ENCODE results near the gene INS. TPM values are rescaled to one million over a fixed set of nuclear protein-coding genes. Genes with fewer than 3 reads are reported as not detected.

The INS gene
- total and polyA plus RNA-seq, 10 of the 15 experiments (the other 5 are each of a cell fraction or from before 2014, with no cell fraction given) = not detected

DNA sequence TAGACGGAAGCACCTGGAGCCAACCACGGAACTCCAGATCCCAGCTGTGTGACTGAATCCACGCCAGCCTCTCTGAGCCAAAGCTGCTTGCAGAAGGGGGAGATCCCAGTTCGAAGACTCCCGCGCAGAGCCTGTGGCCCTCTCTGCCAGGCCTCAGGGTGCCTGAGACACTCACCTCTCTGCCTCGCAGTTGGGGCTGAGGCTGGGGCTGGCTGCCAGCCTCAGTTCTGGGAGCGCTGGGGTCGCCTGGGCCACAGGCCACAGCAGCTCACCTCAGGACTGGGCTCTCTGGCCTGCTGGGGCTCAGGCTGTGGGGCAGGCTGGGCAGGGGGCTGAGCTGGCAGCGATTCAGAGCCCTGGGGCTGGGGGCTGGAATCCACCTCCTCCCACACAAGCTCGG lies 13.6 kb downstream of the INS start:
- TF ChIP-seq KAT2A (conservative IDR thresholded peaks at IDR 0.05; ENCODE audit: control insufficient read depth, low read depth, low read length) (no peak), BACH1 (IDR thresholded peaks at IDR 0.05; ENCODE audit: borderline replicate concordance) (no peak), ZSCAN29 (IDR thresholded peaks at IDR 0.05) (no peak), IKZF2 (IDR thresholded peaks at IDR 0.05) (no peak), KLF5 (IDR thresholded peaks at IDR 0.05; ENCODE audit: partially characterized antibody) (no peak), TAF1 (IDR thresholded peaks at IDR 0.05; ENCODE audit: borderline replicate concordance, low read depth, low read length) (no peak)
- TF ChIP-seq, protein P1, sequence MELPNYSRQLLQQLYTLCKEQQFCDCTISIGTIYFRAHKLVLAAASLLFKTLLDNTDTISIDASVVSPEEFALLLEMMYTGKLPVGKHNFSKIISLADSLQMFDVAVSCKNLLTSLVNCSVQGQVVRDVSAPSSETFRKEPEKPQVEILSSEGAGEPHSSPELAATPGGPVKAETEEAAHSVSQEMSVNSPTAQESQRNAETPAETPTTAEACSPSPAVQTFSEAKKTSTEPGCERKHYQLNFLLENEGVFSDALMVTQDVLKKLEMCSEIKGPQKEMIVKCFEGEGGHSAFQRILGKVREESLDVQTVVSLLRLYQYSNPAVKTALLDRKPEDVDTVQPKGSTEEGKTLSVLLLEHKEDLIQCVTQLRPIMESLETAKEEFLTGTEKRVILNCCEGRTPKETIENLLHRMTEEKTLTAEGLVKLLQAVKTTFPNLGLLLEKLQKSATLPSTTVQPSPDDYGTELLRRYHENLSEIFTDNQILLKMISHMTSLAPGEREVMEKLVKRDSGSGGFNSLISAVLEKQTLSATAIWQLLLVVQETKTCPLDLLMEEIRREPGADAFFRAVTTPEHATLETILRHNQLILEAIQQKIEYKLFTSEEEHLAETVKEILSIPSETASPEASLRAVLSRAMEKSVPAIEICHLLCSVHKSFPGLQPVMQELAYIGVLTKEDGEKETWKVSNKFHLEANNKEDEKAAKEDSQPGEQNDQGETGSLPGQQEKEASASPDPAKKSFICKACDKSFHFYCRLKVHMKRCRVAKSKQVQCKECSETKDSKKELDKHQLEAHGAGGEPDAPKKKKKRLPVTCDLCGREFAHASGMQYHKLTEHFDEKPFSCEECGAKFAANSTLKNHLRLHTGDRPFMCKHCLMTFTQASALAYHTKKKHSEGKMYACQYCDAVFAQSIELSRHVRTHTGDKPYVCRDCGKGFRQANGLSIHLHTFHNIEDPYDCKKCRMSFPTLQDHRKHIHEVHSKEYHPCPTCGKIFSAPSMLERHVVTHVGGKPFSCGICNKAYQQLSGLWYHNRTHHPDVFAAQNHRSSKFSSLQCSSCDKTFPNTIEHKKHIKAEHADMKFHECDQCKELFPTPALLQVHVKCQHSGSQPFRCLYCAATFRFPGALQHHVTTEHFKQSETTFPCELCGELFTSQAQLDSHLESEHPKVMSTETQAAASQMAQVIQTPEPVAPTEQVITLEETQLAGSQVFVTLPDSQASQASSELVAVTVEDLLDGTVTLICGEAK (IDR thresholded peaks at IDR 0.05; ENCODE audit: borderline replicate concordance) = no peak
- Histone ChIP-seq H3K79me2 (ENCODE audit: control insufficient read depth, insufficient read depth, low read length) (no peaks in the 10 kb centered on the region), H3K4me2 (ENCODE audit: control insufficient read depth, insufficient read depth) (no peak overlapping the region), H3K4me3 (no peak overlapping the region), H2AFZ (ENCODE audit: control insufficient read depth, low read depth, low read length) (no peak overlapping the region), H3K27me3 (replicated peaks in 1 of 2; ENCODE audit: control insufficient read depth in 2 of 2, insufficient read depth in 2 of 2, low read length in 1 of 2) (peaks cover 0 to 5% of the 10 kb centered on the region in 2 experiments; a peak in 3 of 4 replicates), H3K9ac (ENCODE audit: control insufficient read depth, insufficient read depth, low read length) (no peak overlapping the region), H3K27ac (ENCODE audit: control insufficient read depth, insufficient read depth) (no peak overlapping the region), H3K36me3 (ENCODE audit: control insufficient read depth in 2 of 2, insufficient read depth in 2 of 2, low read length in 1 of 2) (no peaks in the 10 kb centered on the region), H4K20me1 (ENCODE audit: control insufficient read depth, insufficient read depth) (no peaks in the 10 kb centered on the region), H3K4me1 (ENCODE audit: control insufficient read depth, insufficient read depth, low read length) (no peaks in the 10 kb centered on the region), H3K9me3 (replicated peaks; ENCODE audit: control insufficient read depth, insufficient read depth, low read length) (no peaks in the 10 kb centered on the region)
- ChIA-PET POLR2A (no interaction called here), RAD21 (ENCODE audit: unreplicated experiment) (no interaction called here), SMC1A (ENCODE audit: uncharacterized antibody, unreplicated experiment) (no interaction called here), CTCF (interaction anchor here (1.3 to 7.8 kb wide), 2 partner anchors 110 to 314 kb away, joined by 3 to 180 read pairs; no protein-coding TSS in a partner anchor)
- ATAC-seq (no peak), DNase-seq (ENCODE audit: low read depth, low spot score) (no peak), FAIRE-seq (no peak)
- BruUV-seq (replicated peaks) = no TSS peak
- intact Hi-C loops (cut with micrococcal nuclease; ENCODE audit: unreplicated experiment) = no loop called here
- 10% methylated on average over 11 of the region's 11 CpGs for WGBS (ENCODE audit: insufficient coverage, insufficient replicate concordance, low lambda C conversion rate, missing lambda C conversion rate)
- in situ Hi-C loops (cut with MboI) = no loop called here
